HEK293T (cell line): ENCODE data around the gene PPIE.

Experiments
- CTCF ChIA-PET: fragments of 350-600 bp; formaldehyde crosslinking; extraction: SDS; loops from one replicate; lab custom pipeline; 2021; ENCODE audit warnings: antibody characterized with exemption, inconsistent platforms; lab: Yijun Ruan, JAX
- POLR2A ChIA-PET: fragments of 350-600 bp; formaldehyde crosslinking; extraction: SDS; loops from one replicate; lab custom pipeline; 2020; ENCODE audit warnings: antibody characterized with exemption, inconsistent platforms; lab: Yijun Ruan, JAX
- DNase-seq: peaks from one replicate; pipeline ENCODE4 v3.0.0; 2012; ENCODE audit warnings: mixed read lengths; ENCODE audit errors: extremely low spot score
- ARNT ChIP-seq: fragments of 450-650 bp; IDR thresholded peaks from 2 replicates; pipeline ENCODE4 v1.6.1; 2017; ENCODE audit warnings: mild to moderate bottlenecking
- BHLHE40 ChIP-seq: fragments of 450-650 bp; IDR thresholded peaks from 2 replicates; pipeline ENCODE4 v1.6.1; 2016; ENCODE audit warnings: mild to moderate bottlenecking, moderate library complexity, borderline replicate concordance
- CTBP1 ChIP-seq: fragments of 450-650 bp; IDR thresholded peaks from 2 replicates; pipeline ENCODE4 v1.6.1; 2016; ENCODE audit warnings: borderline replicate concordance
- ELF4 ChIP-seq: fragments of 450-650 bp; IDR thresholded peaks from 2 replicates; pipeline ENCODE4 v1.6.1; 2017; ENCODE audit warnings: antibody characterized with exemption
- FOXA1 ChIP-seq: fragments of 450-650 bp; IDR thresholded peaks from 2 replicates; pipeline ENCODE4 v1.6.1; 2016; ENCODE audit warnings: mild to moderate bottlenecking
- FOXK2 ChIP-seq: fragments of 450-650 bp; IDR thresholded peaks from 2 replicates; pipeline ENCODE4 v1.6.1; 2016; ENCODE audit warnings: mild to moderate bottlenecking
- FOXM1 ChIP-seq: fragments of 450-650 bp; IDR thresholded peaks from 2 replicates; pipeline ENCODE4 v1.6.1; 2017; ENCODE audit warnings: mild to moderate bottlenecking, borderline replicate concordance
- HDGF ChIP-seq: fragments of 450-650 bp; IDR thresholded peaks from 2 replicates; pipeline ENCODE4 v1.6.1; 2017; ENCODE audit warnings: antibody characterized with exemption, borderline replicate concordance
- L3MBTL2 ChIP-seq: fragments of 450-650 bp; conservative IDR thresholded peaks from 2 replicates; pipeline ENCODE4 v1.6.1; 2016; ENCODE audit warnings: mild to moderate bottlenecking
- LEF1 ChIP-seq: fragments of 450-650 bp; IDR thresholded peaks from 2 replicates; pipeline ENCODE4 v1.6.1; 2017; ENCODE audit warnings: mild to moderate bottlenecking, borderline replicate concordance
- NFRKB ChIP-seq: fragments of 450-650 bp; IDR thresholded peaks from 2 replicates; pipeline ENCODE4 v1.6.1; 2016; ENCODE audit warnings: mild to moderate bottlenecking, moderate library complexity
- PKNOX1 ChIP-seq: fragments of 450-650 bp; IDR thresholded peaks from 2 replicates; pipeline ENCODE4 v1.6.1; 2016
- SP1 ChIP-seq: fragments of 450-650 bp; IDR thresholded peaks from 2 replicates; pipeline ENCODE4 v1.6.1; 2017
- SUZ12 ChIP-seq: fragments of 450-650 bp; IDR thresholded peaks from 2 replicates; pipeline ENCODE4 v1.6.1; 2016; ENCODE audit warnings: mild to moderate bottlenecking
- TARDBP ChIP-seq: fragments of 450-650 bp; IDR thresholded peaks from 2 replicates; pipeline ENCODE4 v1.6.1; 2016
- ZNF384 ChIP-seq: fragments of 450-650 bp; IDR thresholded peaks from 2 replicates; pipeline ENCODE4 v1.6.1; 2016

The PPIE gene

GRCh38 chr1:39808784-39809517 lies 70.3 kb downstream of the PPIE start:
- TF ChIP-seq TARDBP (no peak), SUZ12 (no peak), NFRKB (no peak), ZNF384 (no peak), FOXM1 (no peak), FOXA1 (no peak), PKNOX1 (no peak), ARNT (no peak), CTBP1 (no peak), LEF1 (no peak), SP1 (no peak), FOXK2 (no peak), ELF4 (no peak), HDGF (no peak), L3MBTL2 (no peak), BHLHE40 (no peak)
- CTCF ChIA-PET, result no interaction called here
- DNase-seq, result no peak
- POLR2A ChIA-PET, result no interaction called here

GRCh38 chr1:39812913-39813312 lies 74.2 kb downstream of the PPIE start:
- TF ChIP-seq ZNF384, result no peak
- no peak for TF ChIP-seq LEF1
- no peak for TF ChIP-seq FOXM1
- TF ChIP-seq CTBP1, result no peak
- TF ChIP-seq FOXK2, result no peak
- no peak for TF ChIP-seq PKNOX1
- no peak for TF ChIP-seq SUZ12
- TF ChIP-seq ELF4, result no peak
- no peak for TF ChIP-seq L3MBTL2
- no peak for TF ChIP-seq HDGF
- TF ChIP-seq BHLHE40, result no peak
- no peak for DNase-seq
- ChIA-PET POLR2A (no interaction called here), CTCF (interaction anchor here (0.7 kb wide), 1 partner anchor 173 kb away, joined by 3 read pairs; no protein-coding TSS in a partner anchor)
